NCI-H1092 treated with DMSO at 0.1 percent for 48 hours (cell line): Measurements from ENCODE around the gene ZNF768.
A peak's percentile ranks its signal among the peaks of the same experiment; 100 is the strongest.
"Not testable (repeated sequence)": the region's sequence is repeated elsewhere in the genome, so short reads cannot be mapped to it uniquely, and the experiment has no call there.

Experiments
- DNase-seq: peaks from one replicate; lab custom pipeline; 2025; lab: John Stamatoyannopoulos, UW

Gene ZNF768

GRCh38 chr16:30533146-30533522 is 6.8 kb upstream of the ZNF768 start:
- DNase-seq = no peak

GRCh38 chr16:30532285-30533145 is 6.1 kb upstream of the ZNF768 start:
- no peak for DNase-seq

- no peak for DNase-seq
These were observed 4.0 kb upstream of the ZNF768 start for GRCh38 chr16:30530163-30531037.

GRCh38 chr16:30528799-30529457 is 2.6 kb upstream of the ZNF768 start:
- DNase-seq = no peak

- peak; percentile 20 for DNase-seq
These were observed 1.3 kb upstream of the ZNF768 start for GRCh38 chr16:30527635-30528178.

- peak; percentile 98 for DNase-seq
These were observed 663 bp upstream of the ZNF768 start for GRCh38 chr16:30526823-30527634.

- DNase-seq = no peak
These were observed 576 bp downstream of the ZNF768 start for GRCh38 chr16:30525844-30526136.

GRCh38 chr16:30524575-30525568 is 1.5 kb downstream of the ZNF768 start:
- DNase-seq = no peak

GRCh38 chr16:30523768-30524574 is 2.4 kb downstream of the ZNF768 start:
- no peak for DNase-seq

- DNase-seq = not testable (repeated sequence)
These were observed 3.5 kb downstream of the ZNF768 start for GRCh38 chr16:30522702-30523463.

GRCh38 chr16:30521873-30522641 is 4.3 kb downstream of the ZNF768 start:
- DNase-seq = no peak

- DNase-seq = no peak
These were observed 4.9 kb downstream of the ZNF768 start for GRCh38 chr16:30521476-30521872.

- no peak for DNase-seq
These were observed 7.0 kb downstream of the ZNF768 start for GRCh38 chr16:30519120-30520049.

- no peak for DNase-seq
These were observed 7.8 kb downstream of the ZNF768 start for GRCh38 chr16:30518552-30518951.

- no peak for DNase-seq
These were observed 11.1 kb downstream of the ZNF768 start for GRCh38 chr16:30515275-30515674.

- DNase-seq = no peak
These were observed 14.9 kb downstream of the ZNF768 start for GRCh38 chr16:30511509-30511908.
